ENCODE results near the gene BACE1-AS.

BACE1-AS gene

GRCh38 chr11:117279711-117280376, 11.3 kb upstream of the BACE1-AS start:
- TF ChIP-seq, protein P1, sequence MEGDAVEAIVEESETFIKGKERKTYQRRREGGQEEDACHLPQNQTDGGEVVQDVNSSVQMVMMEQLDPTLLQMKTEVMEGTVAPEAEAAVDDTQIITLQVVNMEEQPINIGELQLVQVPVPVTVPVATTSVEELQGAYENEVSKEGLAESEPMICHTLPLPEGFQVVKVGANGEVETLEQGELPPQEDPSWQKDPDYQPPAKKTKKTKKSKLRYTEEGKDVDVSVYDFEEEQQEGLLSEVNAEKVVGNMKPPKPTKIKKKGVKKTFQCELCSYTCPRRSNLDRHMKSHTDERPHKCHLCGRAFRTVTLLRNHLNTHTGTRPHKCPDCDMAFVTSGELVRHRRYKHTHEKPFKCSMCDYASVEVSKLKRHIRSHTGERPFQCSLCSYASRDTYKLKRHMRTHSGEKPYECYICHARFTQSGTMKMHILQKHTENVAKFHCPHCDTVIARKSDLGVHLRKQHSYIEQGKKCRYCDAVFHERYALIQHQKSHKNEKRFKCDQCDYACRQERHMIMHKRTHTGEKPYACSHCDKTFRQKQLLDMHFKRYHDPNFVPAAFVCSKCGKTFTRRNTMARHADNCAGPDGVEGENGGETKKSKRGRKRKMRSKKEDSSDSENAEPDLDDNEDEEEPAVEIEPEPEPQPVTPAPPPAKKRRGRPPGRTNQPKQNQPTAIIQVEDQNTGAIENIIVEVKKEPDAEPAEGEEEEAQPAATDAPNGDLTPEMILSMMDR (IDR thresholded peaks at IDR 0.05; ENCODE audit: insufficient read depth, low read depth, low read length, missing control alignments): no peak
- H3K4me3 ChIP-seq (ENCODE audit: low read depth, low read length): no peak overlapping the region
- no peak for DNase-seq (ENCODE audit: low read depth)

GRCh38 chr11:117281159-117281558, 10.0 kb upstream of the BACE1-AS start:
- DNase-seq (ENCODE audit: low read depth): no peak
- TF ChIP-seq, protein P1 (IDR thresholded peaks at IDR 0.05; ENCODE audit: insufficient read depth, low read depth, low read length, missing control alignments): no peak
- no peak overlapping the region for H3K4me3 ChIP-seq (ENCODE audit: low read depth, low read length)

DNA sequence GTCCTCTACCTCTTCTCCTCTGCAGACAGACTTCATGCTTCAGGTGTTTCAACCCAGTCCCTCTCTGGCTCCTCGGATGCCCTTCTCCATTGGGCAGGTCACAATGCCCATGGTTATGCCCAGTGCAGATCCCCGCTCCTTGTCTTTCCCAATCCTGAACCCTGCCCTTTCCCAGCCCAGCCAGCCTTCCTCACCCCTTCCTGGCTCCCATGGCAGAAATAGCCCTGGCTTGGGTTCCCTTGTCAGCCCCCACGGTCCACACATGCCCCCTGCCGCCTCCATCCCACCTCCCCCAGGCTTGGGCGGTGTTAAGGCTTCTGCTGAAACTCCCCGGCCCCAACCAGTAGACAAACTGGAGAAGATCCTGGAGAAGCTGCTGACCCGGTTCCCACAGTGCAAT, 9.3 kb upstream of the BACE1-AS start:
- TF ChIP-seq, protein P1 (IDR thresholded peaks at IDR 0.05; ENCODE audit: insufficient read depth, low read depth, low read length, missing control alignments): no peak
- no peak for DNase-seq (ENCODE audit: low read depth)

GRCh38 chr11:117282956-117283355, 8.2 kb upstream of the BACE1-AS start:
- no peak for DNase-seq (ENCODE audit: low read depth)
- TF ChIP-seq, protein P1 (IDR thresholded peaks at IDR 0.05; ENCODE audit: insufficient read depth, low read depth, low read length, missing control alignments): no peak

More for the DNA sequence above, 9.3 kb upstream of the BACE1-AS start:
- H3K4me3 ChIP-seq (ENCODE audit: low read depth, low read length): no peak overlapping the region

DNA sequence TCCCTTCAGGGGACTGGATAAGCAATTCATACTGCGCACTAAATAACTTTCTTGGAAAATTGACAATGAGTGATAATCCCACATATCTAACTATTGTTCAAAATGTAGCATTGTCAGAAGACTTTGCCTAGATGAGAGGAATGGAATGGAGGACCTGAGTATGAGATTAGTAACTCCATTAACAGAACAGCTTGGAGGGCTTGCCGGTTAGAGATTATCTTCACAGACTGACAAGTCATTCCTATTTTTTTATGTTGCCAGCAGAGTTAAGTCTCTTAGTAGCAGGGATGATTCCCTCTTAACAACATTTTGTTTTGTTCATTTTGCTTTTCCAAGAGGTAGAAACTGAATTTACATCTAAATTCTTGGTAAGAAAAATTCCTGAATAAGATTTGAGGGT, 7.1 kb upstream of the BACE1-AS start:
- TF ChIP-seq, protein P1 (IDR thresholded peaks at IDR 0.05; ENCODE audit: insufficient read depth, low read depth, low read length, missing control alignments): no peak
- H3K4me3 ChIP-seq (ENCODE audit: low read depth, low read length): no peak overlapping the region
- DNase-seq (ENCODE audit: low read depth): no peak

More at GRCh38 chr11:117282956-117283355, 8.2 kb upstream of the BACE1-AS start:
- H3K4me3 ChIP-seq (ENCODE audit: low read depth, low read length): no peak overlapping the region

GRCh38 chr11:117286588-117286987, 4.6 kb upstream of the BACE1-AS start:
- TF ChIP-seq, protein P1 (IDR thresholded peaks at IDR 0.05; ENCODE audit: insufficient read depth, low read depth, low read length, missing control alignments): no peak
- DNase-seq (ENCODE audit: low read depth): no peak
- H3K4me3 ChIP-seq (ENCODE audit: low read depth, low read length): no peak overlapping the region

DNA sequence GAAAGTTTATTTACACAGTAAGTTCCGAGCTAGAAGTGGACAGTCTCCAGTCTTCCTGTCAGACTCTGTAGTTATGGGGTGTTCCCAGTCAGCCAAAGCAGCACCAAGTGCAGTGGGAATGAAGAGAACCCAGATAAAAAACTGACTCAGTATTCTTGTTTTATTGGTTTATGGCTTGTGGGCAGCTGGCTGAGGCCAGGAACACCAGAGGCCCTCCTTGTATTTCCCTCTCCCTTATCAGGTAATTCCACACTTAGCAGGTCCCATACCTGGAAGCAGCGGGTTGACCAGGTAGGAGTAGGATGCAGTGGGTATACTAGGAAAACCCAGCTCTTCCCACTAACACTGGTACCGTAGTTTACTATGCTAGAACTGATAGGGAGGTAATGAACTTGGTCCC, 3.5 kb upstream of the BACE1-AS start:
- DNase-seq (ENCODE audit: low read depth): no peak
- TF ChIP-seq, protein P1 (IDR thresholded peaks at IDR 0.05; ENCODE audit: insufficient read depth, low read depth, low read length, missing control alignments): no peak
- no peak overlapping the region for H3K4me3 ChIP-seq (ENCODE audit: low read depth, low read length)
